Mucosa of descending colon (tissue), 3 donors: ENCODE results near the gene ODF4. TPM values are rescaled to one million over a fixed set of nuclear protein-coding genes. Genes with fewer than 3 reads are reported as not detected.
"Not testable (repeated sequence)": the region's sequence is repeated elsewhere in the genome, so short reads cannot be mapped to it uniquely, and the experiment has no call there.

Source experiments
- ATAC-seq: fragments of 200-7000 bp; cut with Tn5 transposase; one replicate; pipeline ENCODE4 v1.9.1; 2020; ENCODE audit warnings: mild to moderate bottlenecking, moderate library complexity
- DNase-seq, 3 donors: peaks; one replicate each; pipeline ENCODE4 v3.0.0-alpha.2; 2020
- H3K36me3 ChIP-seq: fragments of 200-600 bp; one replicate; pipeline ENCODE4 v1.8.0; 2021; ENCODE audit warnings: low read depth, mild to moderate bottlenecking
- H3K4me1 ChIP-seq: fragments of 200-600 bp; one replicate; pipeline ENCODE4 v1.8.0; 2021; ENCODE audit warnings: low read depth, mild to moderate bottlenecking
- H3K4me3 ChIP-seq: fragments of 200-600 bp; one replicate; pipeline ENCODE4 v1.8.0; 2021; ENCODE audit warnings: mild to moderate bottlenecking
- H3K9me3 ChIP-seq: fragments of 200-600 bp; one replicate; pipeline ENCODE4 v1.8.0; 2021; ENCODE audit warnings: mild to moderate bottlenecking
- intact Hi-C, 2 donors: fragments of 100-400 bp; cut with DNase I in 1 of 2; cut with micrococcal nuclease in 1 of 2; formaldehyde crosslinking; loops; one replicate each; pipeline versions ENCODE4 v1.11.0 to v1.11.1; 2022; cut with DNase I, micrococcal nuclease
- total RNA-seq, 3 donors: library from RNA; stranded (reverse); fragmentation: NEBNext Ultra II Directional in 2 of 3; extraction: Animal tissue kit (Norgen Biotek cat#: 25700) in 2 of 3; gene quantifications; one replicate each; pipeline versions ENCODE4 v1.2.1 to v1.2.4, GENCODE V29; 2021 to 2023
- TF ChIP-seq, protein P1 (sequence below): fragments of 200-600 bp; IDR thresholded peaks from one replicate; pipeline ENCODE4 v1.8.0; 2022; ENCODE audit warnings: antibody characterized with exemption, mild to moderate bottlenecking
- donor health status: DM: no; HTN: no; CAD: no; lungs with moderate emphysema.
- donor health status: DM: no; HTN: no; CAD: no.
- donor health status: DM: no; HTN: yes; CAD: no.

The ODF4 gene
- total RNA-seq, 3 donors from 2014 or later: not detected

DNA sequence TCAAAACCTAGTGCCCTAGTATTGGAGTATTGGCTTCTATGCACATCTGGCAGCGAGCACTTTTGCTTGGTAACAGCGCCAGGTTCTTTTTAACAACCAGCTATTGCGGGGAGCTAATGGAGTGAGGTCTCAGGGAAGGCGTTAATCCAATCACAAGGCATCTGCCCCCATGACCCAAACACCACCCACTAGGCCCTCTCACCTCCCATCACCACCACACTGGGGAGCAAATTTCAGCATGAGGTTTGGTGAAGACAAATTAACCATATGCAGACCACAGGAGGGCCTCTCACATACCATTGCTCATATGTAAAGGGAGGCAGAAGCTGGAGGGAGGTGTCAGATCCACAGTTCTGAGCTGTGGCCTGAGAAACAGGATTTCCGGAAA, 893 bp upstream of the ODF4 start:
- intact Hi-C loops: no loop called here
- no peak for ATAC-seq
- H3K4me1 ChIP-seq: no peaks in the 10 kb centered on the region
- no peak overlapping the region for H3K4me3 ChIP-seq
- no peaks in the 10 kb centered on the region for H3K36me3 ChIP-seq
- no peaks in the 10 kb centered on the region for H3K9me3 ChIP-seq
- TF ChIP-seq, protein P1, sequence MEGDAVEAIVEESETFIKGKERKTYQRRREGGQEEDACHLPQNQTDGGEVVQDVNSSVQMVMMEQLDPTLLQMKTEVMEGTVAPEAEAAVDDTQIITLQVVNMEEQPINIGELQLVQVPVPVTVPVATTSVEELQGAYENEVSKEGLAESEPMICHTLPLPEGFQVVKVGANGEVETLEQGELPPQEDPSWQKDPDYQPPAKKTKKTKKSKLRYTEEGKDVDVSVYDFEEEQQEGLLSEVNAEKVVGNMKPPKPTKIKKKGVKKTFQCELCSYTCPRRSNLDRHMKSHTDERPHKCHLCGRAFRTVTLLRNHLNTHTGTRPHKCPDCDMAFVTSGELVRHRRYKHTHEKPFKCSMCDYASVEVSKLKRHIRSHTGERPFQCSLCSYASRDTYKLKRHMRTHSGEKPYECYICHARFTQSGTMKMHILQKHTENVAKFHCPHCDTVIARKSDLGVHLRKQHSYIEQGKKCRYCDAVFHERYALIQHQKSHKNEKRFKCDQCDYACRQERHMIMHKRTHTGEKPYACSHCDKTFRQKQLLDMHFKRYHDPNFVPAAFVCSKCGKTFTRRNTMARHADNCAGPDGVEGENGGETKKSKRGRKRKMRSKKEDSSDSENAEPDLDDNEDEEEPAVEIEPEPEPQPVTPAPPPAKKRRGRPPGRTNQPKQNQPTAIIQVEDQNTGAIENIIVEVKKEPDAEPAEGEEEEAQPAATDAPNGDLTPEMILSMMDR: no peak
- no peak for DNase-seq

DNA sequence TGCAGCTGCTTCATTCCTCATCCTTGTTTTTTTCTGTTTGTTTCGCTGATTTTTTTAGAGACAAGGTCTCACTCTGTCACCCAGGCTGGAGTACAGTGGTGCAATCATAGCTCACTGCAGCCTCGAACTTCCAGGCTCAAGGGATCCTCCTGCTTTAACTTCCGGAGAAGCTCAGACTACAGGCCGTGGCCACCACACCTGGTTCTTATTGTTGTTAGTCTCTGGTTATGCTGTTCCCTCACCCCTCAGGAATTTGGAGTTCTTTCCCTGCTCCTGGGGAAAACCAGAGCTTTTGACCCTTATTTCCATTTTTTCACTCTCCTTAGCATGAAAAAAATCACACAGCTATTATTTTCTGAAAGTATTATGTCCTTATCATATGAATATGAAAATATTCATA, 1.8 kb downstream of the ODF4 start:
- ATAC-seq (no peak), DNase-seq (no peak)
- no peak overlapping the region for H3K4me3 ChIP-seq
- no peaks in the 10 kb centered on the region for H3K4me1 ChIP-seq
- TF ChIP-seq, protein P1: no peak
- intact Hi-C loops: no loop called here
- H3K36me3 ChIP-seq: no peaks in the 10 kb centered on the region
- no peaks in the 10 kb centered on the region for H3K9me3 ChIP-seq

DNA sequence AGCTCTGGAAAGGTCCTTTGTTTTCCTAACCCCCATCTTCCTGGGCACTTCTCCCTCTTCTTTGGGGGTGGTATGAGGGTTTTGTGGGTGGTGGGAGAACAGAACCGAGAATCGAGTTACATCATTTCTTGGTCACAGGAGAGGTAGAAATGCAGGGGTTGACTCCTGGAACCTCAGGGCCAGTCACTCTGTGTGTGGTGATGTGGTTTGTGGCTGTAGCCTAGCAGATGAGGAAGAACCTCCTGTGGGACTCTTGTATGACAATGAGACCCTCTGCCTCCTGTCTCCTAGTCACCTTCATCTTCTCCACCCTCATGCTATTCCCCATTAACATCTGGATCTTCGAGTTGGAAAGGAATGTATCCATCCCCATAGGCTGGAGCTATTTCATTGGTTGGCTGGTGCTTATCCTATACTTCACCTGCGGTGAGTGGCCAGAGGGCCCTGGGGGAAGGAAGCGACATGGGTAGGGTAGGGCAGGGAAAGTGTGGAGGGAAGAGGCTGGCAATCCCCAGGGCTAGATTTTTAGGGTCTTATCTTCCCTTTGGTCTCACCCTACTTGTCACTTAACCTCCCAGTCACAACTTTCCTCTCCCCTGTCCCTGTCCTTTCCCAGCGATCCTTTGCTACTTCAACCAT, 5.5 kb downstream of the ODF4 start:
- H3K4me1 ChIP-seq: no peaks in the 10 kb centered on the region
- TF ChIP-seq, protein P1: no peak
- ATAC-seq: no peak
- H3K4me3 ChIP-seq: no peak overlapping the region
- no peaks in the 10 kb centered on the region for H3K9me3 ChIP-seq
- DNase-seq: no peak
- no peaks in the 10 kb centered on the region for H3K36me3 ChIP-seq
- intact Hi-C loops: no loop called here

DNA sequence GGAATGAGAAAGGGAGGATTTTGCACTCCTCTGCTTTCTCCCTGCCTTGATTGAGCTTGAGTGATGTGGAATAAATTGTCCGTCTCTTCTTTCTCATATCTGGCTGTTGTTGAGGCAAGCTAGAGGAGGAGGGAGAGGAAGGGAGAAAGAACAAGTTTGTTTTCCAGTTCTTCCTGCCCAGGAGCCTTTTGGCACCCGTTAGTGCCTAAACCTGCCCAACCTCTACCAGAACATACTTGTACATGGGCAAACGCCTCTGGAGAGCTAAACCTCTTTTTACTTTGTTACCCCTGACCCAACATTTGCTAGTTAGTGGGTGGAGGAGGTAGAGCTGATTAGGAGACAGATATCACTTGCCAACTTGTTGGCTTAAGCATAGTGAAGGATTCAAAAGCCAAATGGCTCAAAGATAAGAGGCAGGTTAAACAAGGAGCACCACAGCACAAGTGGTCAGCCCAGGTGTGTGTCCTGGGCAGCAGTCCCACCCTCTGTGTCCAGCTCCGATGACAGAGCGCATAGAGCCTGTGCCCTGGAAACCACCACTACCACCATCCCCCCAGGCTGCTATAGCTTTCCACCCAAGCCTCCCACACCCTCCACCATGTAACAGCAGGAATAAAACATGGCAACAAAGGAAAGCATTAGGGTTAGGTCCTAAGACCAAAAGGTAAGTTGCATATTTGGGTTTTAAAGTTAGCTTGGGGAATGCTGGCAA, 6.5 kb downstream of the ODF4 start:
- intact Hi-C loops: no loop called here
- DNase-seq: no peak
- Histone ChIP-seq H3K4me1 (no peaks in the 10 kb centered on the region), H3K9me3 (no peaks in the 10 kb centered on the region), H3K36me3 (no peaks in the 10 kb centered on the region), H3K4me3 (no peak overlapping the region)
- TF ChIP-seq, protein P1: no peak
- ATAC-seq: no peak

DNA sequence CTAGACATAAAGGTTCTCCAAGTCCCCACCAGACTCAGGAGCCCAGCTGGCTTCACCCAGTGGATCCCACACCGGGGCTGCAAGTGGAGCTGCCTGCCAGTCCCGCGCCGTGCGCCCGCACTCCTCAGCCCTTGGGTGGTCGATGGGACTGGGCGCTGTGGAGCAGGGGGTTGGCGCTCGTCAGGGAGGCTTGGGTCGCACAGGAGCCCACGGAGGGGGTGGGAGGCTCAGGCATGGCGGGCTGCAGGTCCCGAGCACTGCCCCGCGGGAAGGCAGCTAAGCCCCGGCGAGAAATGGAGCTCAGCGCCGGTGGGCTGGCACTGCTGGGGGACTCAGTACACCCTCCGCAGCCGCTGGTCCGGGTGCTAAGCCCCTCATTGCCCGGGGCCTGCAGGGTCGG, 7.4 kb downstream of the ODF4 start:
- H3K4me1 ChIP-seq, H3K4me3 ChIP-seq, ATAC-seq, H3K36me3 ChIP-seq, intact Hi-C loops, H3K9me3 ChIP-seq, DNase-seq: not testable (repeated sequence)

DNA sequence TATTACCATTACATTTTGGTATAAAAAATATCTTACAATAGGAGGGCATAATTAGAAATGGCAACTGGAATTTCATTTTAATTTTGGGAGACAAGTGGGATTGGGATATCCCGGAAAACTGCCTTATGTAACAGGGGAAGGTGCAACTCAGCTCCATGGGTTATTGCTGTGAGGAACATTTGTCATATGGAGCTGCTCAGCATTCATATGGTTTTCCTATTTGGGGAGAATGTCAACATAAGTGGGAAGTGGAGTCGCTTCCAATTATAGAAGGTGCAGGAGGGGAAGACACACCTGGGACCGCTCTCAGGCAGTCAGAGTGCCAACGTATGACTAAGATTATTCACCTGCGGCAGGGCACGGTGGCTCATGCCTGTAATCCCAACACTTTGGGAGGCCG, 10.7 kb downstream of the ODF4 start:
- TF ChIP-seq, protein P1: no peak
- H3K36me3 ChIP-seq: no peaks in the 10 kb centered on the region
- ATAC-seq (no peak), DNase-seq (no peak)
- no peak overlapping the region for H3K4me3 ChIP-seq
- intact Hi-C loops: no loop called here
- no peaks in the 10 kb centered on the region for H3K4me1 ChIP-seq
- H3K9me3 ChIP-seq: no peaks in the 10 kb centered on the region
